Femur (tissue), 1 donor: ENCODE measurements around the gene SMAD7.

Source experiments
- DNase-seq: peaks from one replicate; pipeline ENCODE4 v3.0.0-alpha.2; 2017

SMAD7 gene

DNA sequence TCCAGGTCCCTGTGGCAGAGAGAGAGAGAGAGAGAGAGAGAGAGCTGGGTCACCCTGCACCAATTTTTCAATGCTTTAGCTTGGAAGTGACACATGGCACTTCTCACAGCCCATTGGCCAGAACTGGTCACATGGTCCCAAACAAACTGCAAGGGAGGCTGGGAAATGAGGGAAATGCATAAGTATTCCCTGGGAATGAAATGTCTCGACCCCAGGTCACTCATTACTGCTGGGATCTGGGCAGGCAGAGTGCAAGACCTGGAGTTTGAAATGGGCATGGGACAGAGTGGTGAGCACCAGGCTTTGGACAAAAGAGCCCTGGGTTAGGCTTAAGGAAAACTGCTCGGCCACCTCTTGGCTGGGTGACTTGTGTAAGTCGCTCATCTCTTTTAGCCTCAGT is 37.0 kb downstream of the SMAD7 start:
- DNase-seq, result no peak

DNA sequence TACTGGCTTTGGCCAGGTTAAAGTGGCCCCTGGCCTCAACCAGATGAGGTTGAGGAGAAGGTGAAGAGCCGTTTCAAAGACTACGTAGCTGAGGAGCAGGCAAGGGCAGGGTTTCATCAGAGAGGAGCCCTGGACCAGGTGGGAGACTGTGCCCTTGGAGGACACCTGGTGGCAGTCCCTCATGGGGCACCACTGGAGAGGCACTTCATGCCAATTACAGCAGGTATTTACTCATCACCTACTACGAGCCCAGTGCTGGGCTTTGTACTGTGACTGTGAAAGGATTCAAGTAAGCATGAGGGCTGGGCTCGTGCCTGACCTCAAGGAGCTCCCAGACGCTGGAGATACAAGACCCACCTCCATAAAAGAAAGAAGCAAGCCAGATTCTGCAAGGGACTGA is 37.6 kb downstream of the SMAD7 start:
- peak; percentile 15 for DNase-seq

DNA sequence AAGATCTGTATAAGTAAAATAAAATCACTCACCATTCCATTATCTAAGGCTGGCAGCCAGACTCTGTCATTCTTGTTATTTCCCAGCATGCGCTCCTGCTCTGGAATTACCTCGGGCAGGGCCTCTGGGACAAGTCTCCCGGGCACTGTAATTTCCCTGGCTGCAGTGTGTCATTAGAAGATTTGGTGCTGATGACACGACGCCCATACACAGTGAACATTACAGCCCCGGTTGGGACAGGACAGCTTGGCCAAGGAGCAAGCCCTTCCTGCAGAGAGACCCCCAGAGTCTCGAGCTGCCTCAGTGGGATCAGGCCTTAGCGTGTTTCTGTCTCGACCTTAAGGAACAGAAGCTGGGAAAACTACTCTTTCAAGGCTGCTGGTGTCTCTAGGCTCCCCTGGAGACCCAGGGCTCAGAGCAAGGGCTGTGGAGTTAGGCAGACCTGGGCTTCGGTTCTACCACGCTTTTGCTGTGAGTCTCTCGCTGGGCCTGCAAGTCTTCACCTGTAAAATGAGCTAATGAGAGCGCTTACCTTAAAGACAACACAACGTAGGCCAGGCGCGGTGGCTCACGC is 39.7 kb downstream of the SMAD7 start:
- DNase-seq, result peak; percentile 18

DNA sequence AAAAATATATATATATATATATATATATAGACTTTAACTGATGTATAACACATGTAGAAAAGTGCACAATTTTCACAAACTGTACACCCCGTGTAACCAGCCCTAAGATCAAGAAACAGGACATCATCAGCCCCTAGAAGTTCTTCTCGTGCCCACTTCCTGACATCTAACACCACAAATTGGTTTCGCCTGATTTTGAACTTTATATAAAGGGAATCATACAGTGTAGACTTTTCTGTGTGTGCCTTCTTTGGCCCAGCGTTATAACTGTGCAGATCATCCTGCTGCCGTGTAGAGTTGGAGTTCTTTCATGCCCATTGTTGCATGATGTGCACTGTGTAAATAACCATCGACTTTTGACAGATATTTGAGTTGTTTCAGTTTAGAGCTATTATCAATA is 41.0 kb downstream of the SMAD7 start:
- no peak for DNase-seq

DNA sequence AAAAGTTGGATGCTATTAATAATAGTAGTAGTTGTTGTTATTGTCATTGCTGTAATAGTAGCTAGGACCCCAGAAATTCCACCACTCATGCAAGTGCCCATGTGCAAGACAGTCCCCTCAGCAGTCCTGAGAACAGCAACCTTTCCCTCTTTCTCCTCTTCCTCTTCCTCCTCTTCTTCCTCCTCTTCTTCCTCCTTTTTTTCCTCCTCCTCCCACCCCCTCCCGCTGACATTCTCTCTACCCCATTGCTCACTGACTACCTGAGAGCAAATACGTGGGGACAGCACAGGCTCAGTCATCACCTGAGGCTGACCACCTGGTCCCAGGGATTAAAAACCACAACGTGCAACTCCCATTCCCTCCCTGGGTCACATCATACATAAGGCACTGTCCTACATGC is 41.8 kb downstream of the SMAD7 start:
- no peak for DNase-seq

DNA sequence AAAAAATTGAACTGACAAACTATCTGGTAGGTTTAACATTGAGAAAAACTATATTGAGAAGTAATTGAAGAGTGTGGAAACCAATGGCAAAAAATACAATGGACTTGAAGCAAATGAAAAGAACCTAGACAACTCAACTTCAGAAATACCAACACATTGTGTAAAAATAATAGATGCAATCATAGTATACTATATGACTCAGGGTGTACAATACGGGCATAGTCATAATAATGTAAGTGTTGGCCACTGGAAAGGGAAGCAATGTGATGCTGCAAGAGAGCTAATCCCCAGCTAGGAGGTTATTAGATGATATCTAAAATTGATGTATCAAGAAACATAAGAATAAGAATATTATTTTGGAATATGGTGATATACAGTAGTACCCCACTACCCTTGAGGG is 45.3 kb downstream of the SMAD7 start:
- DNase-seq, result no peak

DNA sequence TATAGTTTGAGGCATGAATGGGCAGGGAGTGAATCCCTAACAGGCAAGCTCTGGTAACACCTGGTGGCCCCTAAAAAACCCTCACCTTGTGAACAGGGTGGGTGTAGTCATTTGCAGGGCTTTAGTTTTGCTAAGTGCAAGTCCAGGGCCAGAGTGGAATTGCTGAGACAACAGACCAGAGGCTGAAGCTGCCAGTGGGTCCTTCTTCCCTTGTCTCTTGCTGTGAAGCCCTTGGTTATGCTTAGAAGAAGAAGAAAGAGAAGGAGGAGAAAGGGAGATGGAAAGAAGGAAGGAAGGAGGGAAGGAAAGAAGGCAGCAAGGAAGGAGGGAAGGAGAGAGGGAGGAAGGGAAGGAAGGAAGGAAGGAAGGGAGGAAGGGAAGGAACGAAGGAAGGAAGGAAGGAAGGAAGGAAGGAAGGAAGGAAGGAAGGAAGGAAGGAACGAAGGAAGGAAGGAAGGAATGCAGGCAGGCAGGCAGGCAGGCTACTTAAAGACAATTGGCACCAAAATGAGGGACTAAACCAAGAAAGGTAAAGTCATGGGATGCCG is 45.8 kb downstream of the SMAD7 start:
- DNase-seq, result no peak

DNA sequence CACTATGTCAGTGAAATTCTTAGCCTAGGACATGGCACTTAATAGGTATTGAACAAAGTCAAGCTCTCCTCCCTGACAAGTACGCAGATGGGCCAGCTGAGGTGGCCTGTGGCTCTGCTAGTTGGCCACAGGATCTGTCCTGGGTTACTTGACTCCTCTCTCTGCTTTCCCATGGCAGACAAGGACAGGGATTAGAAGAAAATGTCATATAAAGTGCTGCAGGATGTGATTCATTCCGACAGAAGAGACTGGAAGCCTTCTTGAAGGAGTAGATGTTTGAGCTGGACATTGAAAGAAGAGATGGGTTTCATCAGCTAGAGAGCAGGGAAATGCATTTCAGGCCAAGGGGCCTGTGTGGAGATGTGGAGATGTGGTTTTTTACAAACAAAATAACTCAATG is 46.7 kb downstream of the SMAD7 start:
- no peak for DNase-seq

DNA sequence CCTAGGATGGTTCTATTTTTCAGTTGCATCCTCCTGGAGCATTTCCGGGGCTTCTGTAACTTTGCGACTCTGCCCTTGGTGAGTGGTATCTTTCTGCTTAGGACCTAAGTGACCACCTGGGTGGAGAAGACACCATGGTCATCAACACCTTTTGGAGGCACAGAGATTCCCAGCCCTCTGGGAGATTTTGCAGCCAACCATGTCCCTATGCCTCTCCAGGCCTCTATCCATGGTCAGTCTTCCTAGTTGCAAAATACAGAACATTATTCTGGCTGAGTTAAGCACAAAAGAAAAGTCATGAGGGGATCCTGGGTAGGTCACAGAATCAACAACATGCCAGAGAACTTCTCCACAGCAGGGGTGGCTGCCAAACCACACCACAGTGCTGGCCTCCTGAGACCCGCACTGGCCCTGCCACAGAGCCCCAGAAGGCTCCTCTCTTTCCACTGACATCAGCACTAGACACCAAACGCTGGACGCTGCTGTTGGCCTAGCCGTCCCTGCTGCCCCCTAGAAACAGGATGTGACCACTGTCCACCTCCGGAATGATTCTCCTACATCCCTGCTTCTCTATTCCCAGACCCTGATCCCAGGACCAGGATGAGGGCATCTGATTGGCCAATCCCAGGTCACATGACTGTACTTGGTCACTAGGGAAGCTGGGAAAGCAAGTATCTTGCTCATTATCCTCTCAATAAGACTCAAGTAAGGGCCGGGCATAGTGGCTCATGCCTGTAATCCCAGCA is 47.7 kb downstream of the SMAD7 start:
- peak; percentile 74 for DNase-seq

DNA sequence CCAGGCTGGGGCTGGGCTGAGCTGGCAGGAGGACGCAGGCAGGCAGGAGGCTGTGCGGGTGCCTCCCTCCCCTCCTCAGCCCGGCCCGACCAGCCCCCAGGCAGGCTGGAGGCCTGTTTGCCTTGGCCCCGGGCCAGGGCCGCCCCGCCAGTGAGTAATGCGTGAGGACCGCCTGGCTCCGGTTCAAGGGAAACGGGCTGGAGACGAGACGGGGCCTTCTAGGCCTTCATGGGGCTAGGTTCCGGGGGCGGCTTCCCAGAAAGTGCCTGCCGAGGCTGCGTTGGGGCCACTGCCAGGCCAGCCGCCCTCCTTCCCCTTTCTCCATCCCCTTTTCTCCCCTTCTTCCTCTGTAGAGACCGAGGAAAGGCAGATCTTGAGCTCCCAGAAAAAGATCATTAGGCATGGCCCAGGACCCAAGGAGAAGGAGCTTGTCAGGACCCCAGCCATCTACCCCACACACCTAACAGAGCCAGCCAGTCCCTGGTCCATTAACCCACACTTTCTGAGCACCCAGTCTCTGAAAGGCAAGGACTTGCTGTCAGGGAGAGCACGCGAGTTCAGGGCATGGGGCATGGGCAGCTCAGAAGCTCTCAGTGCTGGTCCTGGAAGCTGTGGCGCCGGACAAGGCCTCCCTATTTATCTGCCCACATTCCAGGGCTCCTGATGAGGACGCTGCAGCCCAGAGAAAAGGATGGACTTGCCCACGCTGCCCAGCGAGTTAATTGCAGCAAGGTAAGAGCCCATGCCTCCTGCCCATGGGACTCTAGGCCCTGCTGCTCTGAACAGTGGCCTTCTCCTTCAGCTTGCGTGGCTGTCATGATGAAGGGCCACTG is 48.5 kb downstream of the SMAD7 start:
- peak; percentile 93 for DNase-seq

DNA sequence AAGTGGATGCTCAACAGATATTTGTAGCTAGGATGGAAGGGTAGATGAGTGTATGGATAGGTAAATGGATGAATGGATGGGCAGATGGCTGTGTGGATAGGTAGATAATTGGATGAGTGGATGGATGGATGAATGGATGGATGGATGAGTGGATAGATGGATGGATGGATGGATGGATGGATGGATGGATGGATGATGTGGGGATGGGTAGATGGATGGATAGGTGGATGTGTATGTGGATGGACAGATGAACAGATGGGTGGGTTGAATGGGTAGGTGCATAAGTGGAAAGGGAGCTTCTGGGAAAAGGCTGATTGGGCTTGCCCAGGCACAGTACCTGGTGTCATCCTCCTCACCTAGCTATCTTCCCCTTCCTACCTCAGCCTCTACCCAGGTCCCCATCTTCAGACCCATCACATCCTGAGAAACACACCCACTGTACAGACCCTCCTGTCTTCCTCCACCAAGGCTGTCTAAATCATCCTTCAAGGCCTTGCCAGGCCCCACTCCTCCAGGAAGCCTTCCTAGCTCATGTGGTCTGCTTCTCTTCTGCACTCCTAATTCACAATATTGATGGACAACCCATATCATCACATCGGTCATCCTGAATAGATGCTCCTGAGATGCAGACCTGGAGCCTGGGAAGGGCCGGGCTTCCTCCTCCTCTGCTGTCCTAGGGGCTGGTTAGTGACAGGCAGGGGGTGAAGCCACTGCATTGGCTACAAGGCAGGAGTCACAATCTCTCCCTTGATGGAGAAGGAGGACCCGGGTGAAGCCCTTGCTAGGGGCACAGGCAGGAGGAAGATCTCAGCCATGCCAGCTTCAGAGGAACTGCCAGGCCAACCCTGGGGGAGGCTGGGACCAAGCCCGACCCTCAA is 49.4 kb downstream of the SMAD7 start:
- peak; percentile 13 for DNase-seq

DNA sequence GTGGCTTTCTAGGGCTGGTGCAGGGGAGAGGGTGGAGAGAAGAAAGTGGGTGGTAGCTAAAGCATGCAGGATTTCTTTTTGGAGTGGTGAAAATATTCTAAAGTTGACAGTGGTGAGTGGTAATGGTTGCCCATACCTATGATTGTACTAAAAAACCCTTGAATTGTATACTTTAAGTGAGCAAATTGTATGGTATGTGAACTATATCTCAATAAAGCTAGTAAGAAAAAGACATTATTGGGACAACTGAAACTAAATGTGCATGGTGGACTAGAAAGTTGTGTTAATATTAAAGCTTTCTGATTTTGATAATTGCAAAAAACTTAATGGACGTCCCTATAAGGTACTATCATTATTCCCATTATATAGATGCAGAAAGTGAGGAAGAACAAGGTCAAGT is 50.3 kb downstream of the SMAD7 start:
- no peak for DNase-seq

DNA sequence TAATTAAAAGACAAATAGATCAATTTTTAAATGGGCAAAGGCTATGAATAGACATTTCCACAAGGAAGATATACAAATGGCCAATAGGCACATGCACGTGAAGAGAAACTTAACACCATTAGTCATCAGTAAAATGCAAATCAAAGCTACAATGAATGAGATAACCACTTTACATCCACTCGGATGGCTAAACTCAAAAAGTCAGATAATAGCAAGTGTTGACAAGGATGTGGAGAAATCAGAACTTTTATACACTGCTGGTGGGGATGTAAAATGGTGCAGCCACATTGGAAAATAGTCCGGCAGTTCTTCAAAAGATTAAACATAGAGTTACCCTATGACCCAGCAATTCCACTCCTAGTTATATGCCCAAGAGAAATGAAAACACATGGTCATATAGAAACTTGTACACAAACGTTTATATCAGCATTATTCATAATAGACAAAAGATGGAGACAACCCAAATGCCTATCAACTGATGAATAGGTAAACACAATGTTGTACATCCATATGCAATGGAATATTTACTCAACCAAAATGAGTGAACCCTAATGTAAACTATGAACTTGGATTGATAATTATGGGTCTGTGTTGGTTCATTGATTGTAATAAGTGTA is 51.1 kb downstream of the SMAD7 start:
- no peak for DNase-seq

DNA sequence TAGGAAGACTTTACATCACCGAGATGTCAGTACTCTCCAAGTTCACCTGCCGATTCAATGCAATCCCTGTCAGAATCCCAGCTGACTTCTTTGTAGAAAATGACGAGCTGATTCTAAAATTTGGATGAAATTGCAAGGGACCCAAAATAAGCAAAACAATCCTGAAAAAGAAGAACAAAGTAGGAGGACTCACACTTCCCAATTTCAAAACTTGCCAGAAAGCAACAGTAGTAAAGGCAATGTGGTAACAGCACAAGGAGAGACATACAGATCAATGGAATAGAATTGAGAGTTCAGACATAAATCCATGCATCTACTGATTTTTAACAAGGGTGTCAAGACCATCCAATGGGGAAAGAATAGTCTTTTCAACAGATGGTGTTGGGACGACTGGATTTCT is 52.2 kb downstream of the SMAD7 start:
- DNase-seq, result no peak

DNA sequence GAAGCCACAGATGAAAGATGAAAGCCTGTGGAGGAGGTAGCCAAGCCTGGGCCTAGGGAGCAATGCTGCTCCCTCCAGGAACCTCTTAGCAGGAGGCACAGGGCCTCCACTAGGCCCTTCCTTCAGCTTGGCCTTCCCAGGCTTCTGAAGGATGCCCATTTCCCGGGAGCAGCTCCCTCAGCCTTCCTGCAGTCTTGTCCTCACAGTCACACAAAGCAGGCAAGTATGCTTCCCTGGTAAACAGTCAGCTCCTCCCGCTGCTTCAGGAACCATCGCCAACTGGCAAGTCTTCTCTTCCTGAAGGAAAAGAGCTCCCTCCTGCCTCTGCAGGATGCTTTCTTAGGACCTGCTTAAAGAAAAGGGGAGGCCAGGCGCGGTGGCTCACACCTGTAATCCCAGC is 53.2 kb downstream of the SMAD7 start:
- peak; percentile 35 for DNase-seq

DNA sequence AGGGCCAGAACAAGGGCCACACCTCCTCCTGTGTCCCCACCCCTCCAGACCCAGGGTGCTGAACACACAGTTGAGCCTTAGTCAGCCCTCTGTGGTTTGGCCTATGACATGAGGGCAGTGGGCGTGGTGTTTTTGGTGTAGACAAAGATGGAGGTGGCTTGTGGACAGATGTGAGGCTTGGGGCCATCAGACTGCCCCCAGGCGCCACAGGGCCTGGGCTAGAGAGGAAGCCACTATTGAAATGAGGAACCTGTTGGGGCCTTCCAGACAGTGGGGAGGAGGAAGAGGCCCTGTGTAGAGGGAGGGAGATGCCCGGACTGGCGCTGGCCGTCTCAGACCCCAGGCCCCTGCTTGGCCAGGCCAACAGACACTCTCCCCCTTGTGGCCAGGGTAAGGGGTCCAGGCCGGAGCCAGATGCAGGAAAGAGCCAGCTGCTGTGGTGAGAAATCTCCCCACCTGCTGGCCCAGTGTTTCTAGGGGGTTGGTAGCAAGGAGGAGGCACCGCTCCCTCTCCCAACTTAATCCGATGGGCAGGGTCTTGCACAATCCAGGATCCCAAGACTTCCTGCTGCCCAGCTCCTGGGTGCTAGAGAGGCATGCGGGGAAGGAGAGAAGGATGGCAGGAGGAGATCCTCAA is 53.8 kb downstream of the SMAD7 start:
- DNase-seq, result peak; percentile 75

DNA sequence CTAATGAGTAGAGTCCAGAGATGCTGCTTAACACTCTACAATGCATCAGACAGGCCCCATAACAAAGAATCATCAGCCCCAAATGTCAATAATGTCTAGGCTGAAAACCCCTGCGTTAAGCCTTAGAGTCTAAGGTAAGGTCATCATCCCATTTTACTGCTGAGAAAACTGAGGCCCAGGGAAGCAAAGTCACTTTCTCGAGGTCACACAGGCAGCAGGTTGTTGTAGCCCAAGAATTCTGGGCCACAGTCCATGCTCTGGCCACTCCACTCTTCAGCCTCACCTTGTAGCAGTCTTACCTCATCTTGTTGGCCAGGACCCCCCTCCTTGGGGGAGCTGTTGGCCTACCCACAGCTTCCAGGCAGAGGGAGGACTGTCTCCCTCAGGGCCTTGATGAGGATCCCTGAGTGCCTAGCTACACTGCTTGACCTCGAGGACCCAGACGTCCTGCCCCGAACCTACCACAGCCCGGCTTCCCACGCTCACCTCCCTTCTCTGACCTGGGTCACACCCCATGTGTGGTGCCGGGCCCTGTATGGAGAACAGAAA is 54.4 kb downstream of the SMAD7 start:
- DNase-seq, result no peak

DNA sequence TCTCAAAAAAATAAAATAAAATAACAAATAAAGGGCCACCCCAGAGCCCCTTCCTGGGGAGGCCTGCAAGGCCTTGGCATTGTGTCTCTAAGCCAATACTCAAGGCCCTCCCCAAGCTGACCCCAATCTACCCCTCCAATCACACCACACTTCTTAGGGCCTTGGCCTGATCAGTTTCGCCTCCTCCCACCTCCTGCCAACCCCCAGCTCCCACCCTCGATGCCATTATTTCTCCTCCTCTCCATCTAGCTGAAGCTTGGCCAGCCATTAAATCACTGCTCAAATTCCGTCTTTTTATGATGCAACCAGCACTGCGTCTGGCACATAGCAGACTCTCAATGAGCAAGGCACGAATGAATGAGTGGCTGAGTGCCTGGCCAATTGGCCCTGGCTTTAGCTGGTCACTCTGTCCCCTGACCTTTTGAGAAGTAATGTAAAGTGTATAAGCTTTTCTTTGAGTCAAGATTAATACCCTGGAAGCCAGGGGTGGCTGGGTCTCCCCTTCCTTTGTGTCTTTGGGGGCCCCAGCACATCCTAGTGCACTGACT is 55.9 kb downstream of the SMAD7 start:
- DNase-seq, result no peak

DNA sequence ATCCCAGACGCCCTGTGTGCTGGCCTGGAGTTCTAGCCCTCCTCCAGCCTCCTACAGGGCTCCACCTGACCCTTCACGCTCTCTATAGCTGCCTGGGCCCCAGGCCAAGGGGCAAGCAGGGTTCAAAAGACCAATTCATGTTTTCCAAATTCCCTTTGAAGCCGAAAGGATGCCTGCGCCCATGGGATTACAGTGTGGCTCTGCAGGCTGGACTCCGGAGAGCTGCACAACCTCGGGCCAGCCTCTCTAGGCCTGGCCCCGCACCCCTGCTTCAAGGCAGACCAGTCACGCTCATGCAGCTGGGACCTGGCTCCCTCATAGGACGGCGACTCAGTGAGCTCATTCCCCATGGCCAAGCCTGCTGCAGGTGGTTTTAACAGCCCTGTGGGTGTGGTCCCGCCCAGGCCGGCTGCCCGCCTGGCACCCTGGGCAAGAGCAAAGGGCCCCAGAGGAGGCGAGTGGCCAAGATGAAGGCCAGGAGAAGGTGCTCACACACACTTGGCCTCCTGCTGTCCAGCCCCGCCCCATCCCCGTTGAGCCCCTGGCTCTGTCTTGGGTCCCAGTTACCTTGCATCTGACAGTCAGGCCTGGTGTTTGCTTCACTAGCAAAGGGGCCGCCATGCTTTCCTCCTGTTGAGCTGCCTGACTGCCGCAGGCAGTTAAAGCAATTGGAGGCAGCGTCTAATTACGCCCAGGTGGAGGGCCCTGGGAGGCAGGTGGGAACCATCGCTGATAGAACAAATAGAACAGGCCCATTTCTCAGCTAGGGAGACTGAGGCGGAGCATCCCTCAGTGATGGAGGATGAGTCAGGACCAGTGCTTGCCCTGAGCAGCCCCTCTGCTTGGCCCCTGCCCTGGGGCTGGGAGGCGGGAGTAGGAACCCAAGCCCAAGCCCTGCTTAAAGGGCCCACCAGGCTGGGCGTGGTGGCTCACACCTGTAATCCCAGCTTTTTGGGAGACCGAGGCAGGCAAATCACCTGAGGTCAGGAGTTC is 56.9 kb downstream of the SMAD7 start:
- peak; percentile 21 for DNase-seq
